H1 (cell line): ENCODE results near the gene TMEM164. TPM values are rescaled to one million over a fixed set of nuclear protein-coding genes. Genes with fewer than 3 reads are reported as not detected.

ENCODE experiments used
- BCL11A ChIP-seq, 2 experiments: IDR thresholded peaks; one replicate each; pipeline ENCODE4 v1.6.1; 2011; ENCODE audit warnings: low read depth in 2 of 2, low read length in 2 of 2, mild to moderate bottlenecking in 2 of 2
- CHD2 ChIP-seq: IDR thresholded peaks from 2 replicates; pipeline ENCODE4 v1.6.1; 2012; ENCODE audit warnings: low read length, improper control_type of control experiment
- KDM5A ChIP-seq: fragments of 200-600 bp; IDR thresholded peaks from 2 replicates; pipeline ENCODE4 v1.7.1; 2012; ENCODE audit warnings: mild to moderate bottlenecking, low read length, inconsistent platforms, mixed read lengths
- NANOG ChIP-seq: IDR thresholded peaks from 2 replicates; pipeline ENCODE4 v1.6.1; 2011; ENCODE audit warnings: low read length, low read depth, mild to moderate bottlenecking, inconsistent platforms; ENCODE audit not compliant: insufficient read depth, poor library complexity, severe bottlenecking
- SAP30 ChIP-seq: fragments of 300-600 bp; sonication (generic); IDR thresholded peaks from 2 replicates; pipeline ENCODE4 v1.7.1; 2012; ENCODE audit warnings: low read length, moderate library complexity, mild to moderate bottlenecking, inconsistent platforms; ENCODE audit not compliant: insufficient read depth, insufficient replicate concordance
- polyA plus RNA-seq, 7 experiments: library from polyadenylated mRNA; depleted of rRNA in 3 of 7; stranded (reverse) in 5 of 7; unstranded in 2 of 7; fragments of >200 nt in 5 of 7; fragments of 200-250 nt in 2 of 7; gene quantifications; 1 replicate in 5 of 7; 2 replicates in 1 of 7; 4 replicates in 1 of 7; pipeline versions ENCODE4 v1.2.1 to v1.2.3, GENCODE V29; 2011 to 2013; ENCODE audit warnings: missing spikeins in 2 of 7, mixed read lengths in 2 of 7
- total RNA-seq: library from RNA; stranded (reverse); fragmentation: NEBNext Ultra II Directional; extraction: Animal tissue kit (Norgen Biotek cat#: 25700); gene quantifications from 2 replicates; pipeline ENCODE4 v1.2.1, GENCODE V29; 2021
- TF ChIP-seq, protein P1 (sequence below): IDR thresholded peaks from 2 replicates; pipeline ENCODE4 v1.6.1; 2011; ENCODE audit warnings: low read length, improper control_type of control experiment

Gene TMEM164
- total and polyA plus RNA-seq, 2 of the 8 experiments (the other 6 are each of a cell fraction or from before 2014, with no cell fraction given): 7.3 to 14.8 TPM

DNA sequence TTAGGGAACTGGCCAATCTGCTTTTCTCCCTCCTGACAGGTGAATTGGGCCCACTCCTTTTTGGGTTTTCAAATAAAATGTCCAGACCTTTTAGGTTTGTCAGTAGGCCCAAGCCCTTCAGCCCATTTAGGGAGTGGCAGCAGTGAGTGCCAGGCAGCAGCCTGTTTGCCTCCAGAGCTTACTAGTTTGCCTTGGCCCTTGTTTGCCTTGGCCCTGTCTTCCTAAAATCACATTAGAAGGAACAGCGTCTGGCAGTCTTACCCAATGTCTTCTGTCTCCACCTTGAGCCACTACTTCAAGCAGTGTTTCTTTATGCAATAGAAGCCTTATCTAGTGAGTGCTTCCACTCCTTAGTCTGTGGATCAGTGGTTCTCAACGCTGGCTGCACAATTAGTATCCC lies 117.1 kb downstream of the TMEM164 start (continued):
- TF ChIP-seq CHD2 (no peak), KDM5A (no peak), SAP30 (no peak), NANOG (no peak), BCL11A (IDR thresholded peaks at IDR 0.05; ENCODE audit: low read depth in 2 of 2, low read length in 2 of 2) (no peak)
- TF ChIP-seq, protein P1, sequence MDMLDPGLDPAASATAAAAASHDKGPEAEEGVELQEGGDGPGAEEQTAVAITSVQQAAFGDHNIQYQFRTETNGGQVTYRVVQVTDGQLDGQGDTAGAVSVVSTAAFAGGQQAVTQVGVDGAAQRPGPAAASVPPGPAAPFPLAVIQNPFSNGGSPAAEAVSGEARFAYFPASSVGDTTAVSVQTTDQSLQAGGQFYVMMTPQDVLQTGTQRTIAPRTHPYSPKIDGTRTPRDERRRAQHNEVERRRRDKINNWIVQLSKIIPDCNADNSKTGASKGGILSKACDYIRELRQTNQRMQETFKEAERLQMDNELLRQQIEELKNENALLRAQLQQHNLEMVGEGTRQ: no peak
